ENCODE measurements around the gene ATG9A.

Gene ATG9A

DNA sequence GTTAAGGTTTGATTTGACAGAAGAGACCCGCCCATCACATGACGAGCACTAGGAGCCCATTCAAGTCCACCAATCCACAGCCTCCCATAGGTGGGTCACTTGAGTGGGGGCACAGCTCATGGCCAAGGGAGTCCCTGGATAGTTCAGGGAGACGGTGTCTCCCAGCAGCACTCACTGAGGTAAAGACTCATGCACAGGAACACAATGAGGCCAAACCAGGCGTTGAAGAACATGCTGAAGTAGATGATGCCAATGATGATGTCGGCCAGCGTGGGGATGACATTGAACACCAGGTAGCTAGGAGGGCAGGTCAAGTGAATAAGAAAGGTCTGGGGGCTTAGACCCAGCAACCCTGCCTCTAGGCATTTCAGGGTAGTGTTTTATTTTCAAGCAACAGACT, 14.7 kb downstream of the ATG9A start:
- no peak overlapping the region for H3K9ac ChIP-seq (ENCODE audit: low read length)
- no peak for TF ChIP-seq CTCF (IDR thresholded peaks at IDR 0.05; ENCODE audit: insufficient read depth, low read length, poor library complexity, severe bottlenecking)
- no peak for TF ChIP-seq EZH2phosphoT487 (conservative IDR thresholded peaks at IDR 0.05; ENCODE audit: low read length)
- no peaks in the 10 kb centered on the region for H3K9me3 ChIP-seq (ENCODE audit: insufficient read depth, low read length)
- no peaks in the 10 kb centered on the region for H4K20me1 ChIP-seq (ENCODE audit: low read depth, low read length)
- H3K4me3 ChIP-seq (ENCODE audit: insufficient read depth, low read length, poor library complexity, severe bottlenecking), result no peak overlapping the region
- no peak overlapping the region for H3K27ac ChIP-seq (ENCODE audit: low read depth, low read length)
- H3K79me2 ChIP-seq (ENCODE audit: insufficient read depth, low read length), result no peaks in the 10 kb centered on the region
- no peak overlapping the region for H2AFZ ChIP-seq (ENCODE audit: low read depth, low read length, severe bottlenecking)
- no peaks in the 10 kb centered on the region for H3K9me2 ChIP-seq (replicated peaks; ENCODE audit: insufficient read depth, low read length)
- no peaks in the 10 kb centered on the region for H3F3A ChIP-seq (ENCODE audit: insufficient read depth)
- no peaks in the 10 kb centered on the region for H3K27me3 ChIP-seq (ENCODE audit: low read length)
- no peak overlapping the region for H3K4me2 ChIP-seq (ENCODE audit: low read depth, low read length, poor library complexity, severe bottlenecking)
- no peaks in the 10 kb centered on the region for H3K36me3 ChIP-seq (ENCODE audit: low read length)

DNA sequence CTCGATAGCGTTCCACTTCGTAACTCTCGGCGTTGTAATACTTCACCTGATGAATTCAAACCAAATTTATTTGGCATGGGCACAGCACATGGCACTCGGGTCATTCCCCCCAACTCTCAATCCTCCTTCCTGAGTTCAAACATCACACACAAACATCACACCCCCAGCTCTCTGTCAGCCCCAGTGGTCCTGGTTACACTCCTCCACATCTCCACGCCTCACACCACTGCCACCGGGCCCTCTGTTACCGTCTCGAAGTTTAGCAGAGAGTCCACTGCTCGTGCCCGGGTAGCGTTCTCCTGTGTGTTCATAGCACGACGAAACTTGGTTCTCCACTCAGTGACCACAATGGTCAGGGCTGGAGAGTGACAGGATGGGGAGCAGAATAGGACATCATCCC, 15.3 kb downstream of the ATG9A start:
- no peaks in the 10 kb centered on the region for H3K36me3 ChIP-seq (ENCODE audit: low read length)
- no peak overlapping the region for H3K9ac ChIP-seq (ENCODE audit: low read length)
- H3K9me3 ChIP-seq (ENCODE audit: insufficient read depth, low read length), result no peaks in the 10 kb centered on the region
- no peak overlapping the region for H3K27ac ChIP-seq (ENCODE audit: low read depth, low read length)
- H4K20me1 ChIP-seq (ENCODE audit: low read depth, low read length), result no peaks in the 10 kb centered on the region
- TF ChIP-seq EZH2phosphoT487 (conservative IDR thresholded peaks at IDR 0.05; ENCODE audit: low read length), result no peak
- no peak for TF ChIP-seq CTCF (IDR thresholded peaks at IDR 0.05; ENCODE audit: insufficient read depth, low read length, poor library complexity, severe bottlenecking)
- no peak overlapping the region for H3K4me3 ChIP-seq (ENCODE audit: insufficient read depth, low read length, poor library complexity, severe bottlenecking)
- no peaks in the 10 kb centered on the region for H3K79me2 ChIP-seq (ENCODE audit: insufficient read depth, low read length)
- no peak overlapping the region for H2AFZ ChIP-seq (ENCODE audit: low read depth, low read length, severe bottlenecking)
- H3F3A ChIP-seq (ENCODE audit: insufficient read depth), result no peaks in the 10 kb centered on the region
- no peaks in the 10 kb centered on the region for H3K27me3 ChIP-seq (ENCODE audit: low read length)
- no peak overlapping the region for H3K4me2 ChIP-seq (ENCODE audit: low read depth, low read length, poor library complexity, severe bottlenecking)
- no peaks in the 10 kb centered on the region for H3K9me2 ChIP-seq (replicated peaks; ENCODE audit: insufficient read depth, low read length)

- TF ChIP-seq EZH2phosphoT487 (conservative IDR thresholded peaks at IDR 0.05; ENCODE audit: low read length), result no peak
- TF ChIP-seq CTCF (IDR thresholded peaks at IDR 0.05; ENCODE audit: insufficient read depth, low read length, poor library complexity, severe bottlenecking), result no peak
- Histone ChIP-seq H3K27ac (ENCODE audit: low read depth, low read length) (no peak overlapping the region), H3K79me2 (ENCODE audit: insufficient read depth, low read length) (no peaks in the 10 kb centered on the region), H3K9ac (ENCODE audit: low read length) (no peak overlapping the region), H3K36me3 (ENCODE audit: low read length) (no peaks in the 10 kb centered on the region), H3F3A (ENCODE audit: insufficient read depth) (no peaks in the 10 kb centered on the region), H3K4me2 (ENCODE audit: low read depth, low read length, poor library complexity, severe bottlenecking) (no peak overlapping the region), H3K27me3 (ENCODE audit: low read length) (no peaks in the 10 kb centered on the region), H3K4me3 (ENCODE audit: insufficient read depth, low read length, poor library complexity, severe bottlenecking) (no peak overlapping the region), H4K20me1 (ENCODE audit: low read depth, low read length) (no peaks in the 10 kb centered on the region), H3K9me3 (ENCODE audit: insufficient read depth, low read length) (no peaks in the 10 kb centered on the region), H3K9me2 (replicated peaks; ENCODE audit: insufficient read depth, low read length) (no peaks in the 10 kb centered on the region), H2AFZ (ENCODE audit: low read depth, low read length, severe bottlenecking) (no peak overlapping the region)
Observed at GRCh38 chr2:219213486-219214071, 15.9 kb downstream of the ATG9A start.

Measured in SU-DHL-6 (cell line).